Uterus (tissue), 4 donors: Measurements from ENCODE around the gene CCDC150. TPM values are rescaled to one million over a fixed set of nuclear protein-coding genes. Genes with fewer than 3 reads are reported as not detected.
"Not testable (repeated sequence)": the region's sequence is repeated elsewhere in the genome, so short reads cannot be mapped to it uniquely, and the experiment has no call there.

ENCODE experiments used
- DNase-seq, 2 donors: peaks; one replicate each; pipeline ENCODE4 v3.0.0-alpha.2; 2019 to 2020
- H3K27ac ChIP-seq, 2 donors: fragments of 200-600 bp; sonication (generic); 1 replicate in 1 of 2; 2 replicates in 1 of 2; pipeline ENCODE4 v1.5.1; 2016 to 2018
- H3K27me3 ChIP-seq, 2 donors: fragments of 200-600 bp; sonication (generic); one replicate each; pipeline ENCODE4 v1.5.1; 2018 to 2019; ENCODE audit warnings: control low read depth in 1 of 2
- H3K36me3 ChIP-seq, 2 donors: fragments of 200-600 bp; sonication (generic); one replicate each; pipeline ENCODE4 v1.5.1; 2019; ENCODE audit warnings: control low read depth in 1 of 2
- H3K4me1 ChIP-seq, 2 donors: fragments of 200-600 bp; sonication (generic); one replicate each; pipeline ENCODE4 v1.5.1; 2018 to 2019; ENCODE audit warnings: control low read depth in 1 of 2
- H3K4me3 ChIP-seq, 2 donors: fragments of 200-600 bp; sonication (generic); 1 replicate in 1 of 2; 2 replicates in 1 of 2; pipeline ENCODE4 v1.5.1; 2018 to 2019; ENCODE audit warnings: mild to moderate bottlenecking in 1 of 2
- H3K9me3 ChIP-seq, 2 donors: fragments of 200-600 bp; sonication (generic); one replicate each; pipeline ENCODE4 v1.5.1; 2019; ENCODE audit warnings: control low read depth in 1 of 2
- CTCF ChIP-seq, 4 experiments: fragments of 200-600 bp in 2 of 4; fragments of 450-650 bp in 2 of 4; sonication (generic) in 2 of 4; IDR thresholded peaks; one replicate each; pipeline ENCODE4 v1.5.1; 2016 to 2019; ENCODE audit warnings: antibody characterized with exemption in 4 of 4, mild to moderate bottlenecking in 2 of 4, moderate library complexity in 1 of 4
- POLR2A ChIP-seq, 2 donors: fragments of 450-650 bp; IDR thresholded peaks; one replicate each; pipeline ENCODE4 v1.6.1; 2016; ENCODE audit warnings: antibody characterized with exemption in 2 of 2, mild to moderate bottlenecking in 1 of 2, moderate library complexity in 1 of 2
- intact Hi-C: fragments of 100-400 bp; cut with DNase I; formaldehyde crosslinking; loops from one replicate; pipeline ENCODE4 v1.15.1; 2023; ENCODE audit warnings: low total_unique reads
- total RNA-seq, 4 donors: library from RNA; depleted of rRNA in 3 of 4; stranded (reverse); fragments of >200 nt in 3 of 4; gene quantifications; one replicate each; pipeline versions ENCODE4 v1.1.0 to v1.2.4, GENCODE V29; 2014 to 2023
- donor health status: DM: yes; HTN: yes; CAD: no.

Gene CCDC150
- total RNA-seq, 4 donors from 2014 or later, result 0.29 to 520 (median 4.0) TPM

- Histone ChIP-seq H3K36me3 (no peaks in the 10 kb centered on the region), H3K27me3 (no peaks in the 10 kb centered on the region), H3K9me3 (no peaks in the 10 kb centered on the region), H3K4me1 (no peaks in the 10 kb centered on the region), H3K4me3 (no peak overlapping the region), H3K27ac (no peak overlapping the region)
- no peak for TF ChIP-seq CTCF (IDR thresholded peaks at IDR 0.05)
- TF ChIP-seq POLR2A (IDR thresholded peaks at IDR 0.05), result no peak
- no peak for DNase-seq
- intact Hi-C loops, result no loop called here
These were observed 79.8 kb downstream of the CCDC150 start for GRCh38 chr2:196719110-196719872.

GRCh38 chr2:196723571-196723970, 84.1 kb downstream of the CCDC150 start:
- TF ChIP-seq CTCF (IDR thresholded peaks at IDR 0.05), result no peak
- no peak for TF ChIP-seq POLR2A (IDR thresholded peaks at IDR 0.05)
- Histone ChIP-seq H3K4me1 (no peaks in the 10 kb centered on the region), H3K36me3 (no peaks in the 10 kb centered on the region), H3K4me3 (no peak overlapping the region), H3K27ac (no peak overlapping the region), H3K27me3 (no peaks in the 10 kb centered on the region), H3K9me3 (no peaks in the 10 kb centered on the region)
- DNase-seq, result no peak
- intact Hi-C loops, result no loop called here

- H3K27me3 ChIP-seq, result no peaks in the 10 kb centered on the region
- H3K4me3 ChIP-seq, result no peak overlapping the region
- no peaks in the 10 kb centered on the region for H3K4me1 ChIP-seq
- no peaks in the 10 kb centered on the region for H3K9me3 ChIP-seq
- no peak overlapping the region for H3K27ac ChIP-seq
- TF ChIP-seq POLR2A (IDR thresholded peaks at IDR 0.05) (no peak), CTCF (IDR thresholded peaks at IDR 0.05) (no peak)
- no peak for DNase-seq
- no peaks in the 10 kb centered on the region for H3K36me3 ChIP-seq
- intact Hi-C loops, result no loop called here
These were observed 85.7 kb downstream of the CCDC150 start for GRCh38 chr2:196725218-196725617.

GRCh38 chr2:196725882-196726281, 86.4 kb downstream of the CCDC150 start:
- Histone ChIP-seq H3K27ac (no peak overlapping the region), H3K36me3 (no peaks in the 10 kb centered on the region), H3K4me3 (no peak overlapping the region), H3K27me3 (no peaks in the 10 kb centered on the region), H3K9me3 (no peaks in the 10 kb centered on the region), H3K4me1 (no peaks in the 10 kb centered on the region)
- intact Hi-C loops, result no loop called here
- no peak for DNase-seq
- no peak for TF ChIP-seq CTCF (IDR thresholded peaks at IDR 0.05)
- no peak for TF ChIP-seq POLR2A (IDR thresholded peaks at IDR 0.05)

DNA sequence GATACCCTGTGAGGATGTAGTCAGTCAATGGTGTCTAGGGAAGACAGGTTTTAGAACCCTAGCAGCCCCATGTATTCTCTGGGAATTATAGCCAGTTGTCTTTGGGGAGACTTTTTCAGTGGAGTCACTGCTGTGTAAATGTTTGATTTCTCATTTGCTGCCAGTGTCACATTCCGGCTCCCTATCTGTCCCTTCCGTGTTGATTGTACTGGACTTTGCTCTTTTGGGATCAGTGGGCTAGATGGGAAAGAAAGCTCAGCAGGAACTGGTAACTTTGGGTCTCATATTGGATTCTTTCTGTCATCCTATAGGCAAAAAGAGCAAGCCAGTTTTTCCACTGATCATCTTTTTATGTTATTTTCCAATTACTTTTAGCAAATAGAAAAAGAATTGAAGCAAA, 89.9 kb downstream of the CCDC150 start:
- intact Hi-C loops, result no loop called here
- Histone ChIP-seq H3K4me3 (no peak overlapping the region), H3K4me1 (no peaks in the 10 kb centered on the region), H3K27ac (no peak overlapping the region), H3K27me3 (no peaks in the 10 kb centered on the region), H3K36me3 (no peaks in the 10 kb centered on the region), H3K9me3 (no peaks in the 10 kb centered on the region)
- DNase-seq, result no peak
- TF ChIP-seq POLR2A (IDR thresholded peaks at IDR 0.05) (no peak), CTCF (IDR thresholded peaks at IDR 0.05) (no peak)

DNA sequence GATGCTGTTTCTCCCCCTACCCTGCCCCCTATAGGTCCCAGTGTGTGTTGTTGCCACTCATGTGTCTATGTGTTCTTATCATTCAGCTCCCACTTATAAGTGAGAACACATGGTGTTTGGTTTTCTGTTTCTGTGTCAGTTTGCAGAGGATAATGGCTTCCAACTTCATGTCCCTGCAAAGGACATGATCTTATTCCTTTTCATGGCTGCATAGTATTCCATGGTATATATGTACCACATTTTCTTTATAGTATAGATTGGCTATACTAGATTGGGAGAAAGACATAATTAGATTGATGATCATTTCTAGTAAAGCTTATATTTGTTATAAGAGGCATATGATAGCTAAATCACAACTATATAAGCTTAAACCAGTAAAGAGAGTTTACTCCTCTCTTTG, 97.1 kb downstream of the CCDC150 start:
- H3K9me3 ChIP-seq, H3K27me3 ChIP-seq, H3K36me3 ChIP-seq, intact Hi-C loops, H3K4me1 ChIP-seq, DNase-seq, H3K4me3 ChIP-seq, H3K27ac ChIP-seq: not testable (repeated sequence)
